ENCODE results near the gene SIAH1.
"Not testable (repeated sequence)": the region's sequence is repeated elsewhere in the genome, so short reads cannot be mapped to it uniquely, and the experiment has no call there.

Gene SIAH1

DNA sequence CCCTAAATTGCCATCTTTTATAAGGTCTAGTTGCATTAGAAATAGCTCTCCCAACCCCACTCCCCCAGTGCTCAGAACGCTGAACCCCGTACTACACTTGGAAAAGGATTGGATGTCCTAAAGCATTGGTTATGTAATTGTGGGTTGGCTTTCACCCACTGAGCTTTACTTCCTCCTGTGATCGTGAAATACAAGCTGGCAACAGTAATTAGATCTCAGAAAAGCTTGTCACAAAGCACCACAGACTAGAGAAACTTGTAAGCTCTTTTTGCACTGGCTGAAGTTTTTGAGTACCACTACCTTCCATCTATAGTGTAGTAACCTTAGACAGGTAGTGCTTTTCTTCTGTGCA lies 54.4 kb downstream of the SIAH1 start:
- no peak for DNase-seq

DNA sequence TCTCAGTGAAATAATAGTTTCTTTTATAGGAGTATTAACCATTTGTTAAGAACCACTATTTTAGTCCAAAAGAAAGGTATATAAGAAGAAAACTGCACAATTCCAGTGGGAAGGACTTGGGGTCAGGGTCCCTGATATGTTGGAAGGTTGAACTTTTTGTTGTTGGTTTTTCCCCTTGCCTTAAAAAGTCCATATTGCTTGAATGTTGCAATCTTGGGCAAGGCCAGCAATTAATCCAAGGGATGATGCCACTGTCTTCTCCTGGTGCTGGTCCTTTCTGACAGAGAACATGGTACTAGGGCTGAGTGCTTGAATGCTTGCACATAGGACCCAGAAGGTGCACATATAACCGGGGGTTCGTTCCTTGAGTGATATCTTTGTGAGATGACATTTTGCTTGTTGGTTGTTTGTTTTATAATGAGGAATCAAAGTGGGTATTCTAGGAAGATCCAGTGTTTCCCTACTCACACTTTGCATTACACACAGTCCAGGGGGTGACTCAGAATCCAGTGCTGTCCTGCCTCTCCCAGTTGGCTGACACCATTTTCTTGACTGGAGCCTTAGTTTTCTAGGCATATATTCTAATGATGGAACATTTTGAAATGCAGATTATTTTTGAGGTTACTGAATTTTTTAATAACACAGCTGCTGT lies 54.9 kb downstream of the SIAH1 start:
- DNase-seq: no peak

DNA sequence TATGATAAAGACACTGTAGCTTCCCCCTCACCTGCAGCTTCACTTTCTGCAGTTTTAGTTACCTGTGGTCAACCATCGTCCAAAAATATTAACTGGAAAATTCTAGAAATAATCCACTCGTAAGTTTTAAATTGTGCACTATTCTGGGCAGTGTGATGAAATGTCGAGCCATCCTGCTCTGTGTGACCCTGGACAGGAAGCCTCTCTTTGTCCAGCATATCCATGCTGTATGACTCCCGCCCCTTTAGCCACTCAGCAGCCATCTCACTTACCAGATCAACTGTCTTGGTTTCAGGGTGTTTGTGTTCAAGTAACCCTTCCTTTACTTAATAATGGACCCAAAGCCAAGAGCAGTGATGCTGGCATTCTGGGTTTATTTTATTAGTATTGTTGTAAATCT lies 56.1 kb downstream of the SIAH1 start:
- DNase-seq: no peak

DNA sequence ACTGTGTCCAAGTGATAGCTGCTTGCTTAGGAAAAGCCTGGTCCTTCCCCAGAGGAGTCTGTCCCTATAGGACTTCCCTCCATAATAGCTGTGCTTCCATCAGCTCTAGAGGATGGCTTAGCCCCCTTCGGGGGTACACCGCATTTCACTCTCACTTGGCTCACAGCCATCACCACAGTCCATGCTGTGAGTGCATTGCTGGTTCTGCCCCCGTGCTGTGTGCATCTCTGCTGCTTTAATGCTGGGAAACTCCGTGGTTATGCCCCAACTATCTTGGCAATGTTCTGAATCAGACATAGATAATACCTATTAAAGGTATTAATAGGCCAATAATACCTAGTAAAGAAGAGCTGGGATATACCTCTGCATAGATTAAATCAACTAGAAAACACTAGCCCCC lies 58.3 kb downstream of the SIAH1 start:
- no peak for DNase-seq

DNA sequence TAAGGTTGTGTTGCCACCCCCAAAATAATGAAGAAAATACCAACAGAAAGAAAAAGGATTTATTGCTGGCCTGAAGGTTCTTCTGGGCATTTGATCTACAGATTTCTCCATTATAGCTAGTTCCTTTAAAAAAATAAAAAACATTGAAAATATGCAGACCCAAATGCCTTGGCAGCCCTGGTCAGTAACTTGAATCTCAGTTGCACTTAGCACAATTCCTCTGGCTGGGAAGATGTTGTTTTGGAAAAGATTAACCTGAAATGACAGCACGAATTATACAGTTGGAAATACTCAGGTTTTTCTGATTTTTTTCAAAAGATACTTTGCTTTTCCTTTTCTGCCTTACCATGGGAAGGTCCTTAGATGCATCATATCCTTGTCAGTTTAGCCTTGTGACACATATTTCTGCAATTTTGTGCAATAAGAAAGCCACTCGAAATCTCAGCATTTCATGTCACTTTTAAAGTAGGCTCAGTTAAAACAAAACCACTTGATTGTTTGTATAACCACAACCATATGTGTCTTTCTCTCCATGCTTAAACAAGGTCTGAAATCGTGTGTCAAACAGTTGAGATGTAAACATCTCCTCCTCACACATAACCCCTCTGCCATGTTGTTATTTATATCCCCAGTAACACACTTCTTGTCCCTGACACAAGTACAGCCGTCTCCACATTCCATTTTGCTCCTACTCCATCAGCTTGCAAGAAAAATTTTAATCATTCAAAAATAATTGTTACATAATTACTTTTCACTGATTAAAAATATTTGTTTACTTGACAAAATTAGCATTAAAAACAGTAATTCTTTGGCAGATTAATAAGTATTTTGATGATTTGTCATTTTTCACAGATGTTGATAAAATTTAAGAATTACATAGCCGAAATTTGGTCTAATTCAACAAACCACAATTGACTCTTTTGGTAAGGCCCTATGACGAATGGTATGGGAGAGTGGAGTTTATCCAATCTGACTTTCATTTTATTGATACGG lies 61.1 kb downstream of the SIAH1 start:
- no peak for DNase-seq

DNA sequence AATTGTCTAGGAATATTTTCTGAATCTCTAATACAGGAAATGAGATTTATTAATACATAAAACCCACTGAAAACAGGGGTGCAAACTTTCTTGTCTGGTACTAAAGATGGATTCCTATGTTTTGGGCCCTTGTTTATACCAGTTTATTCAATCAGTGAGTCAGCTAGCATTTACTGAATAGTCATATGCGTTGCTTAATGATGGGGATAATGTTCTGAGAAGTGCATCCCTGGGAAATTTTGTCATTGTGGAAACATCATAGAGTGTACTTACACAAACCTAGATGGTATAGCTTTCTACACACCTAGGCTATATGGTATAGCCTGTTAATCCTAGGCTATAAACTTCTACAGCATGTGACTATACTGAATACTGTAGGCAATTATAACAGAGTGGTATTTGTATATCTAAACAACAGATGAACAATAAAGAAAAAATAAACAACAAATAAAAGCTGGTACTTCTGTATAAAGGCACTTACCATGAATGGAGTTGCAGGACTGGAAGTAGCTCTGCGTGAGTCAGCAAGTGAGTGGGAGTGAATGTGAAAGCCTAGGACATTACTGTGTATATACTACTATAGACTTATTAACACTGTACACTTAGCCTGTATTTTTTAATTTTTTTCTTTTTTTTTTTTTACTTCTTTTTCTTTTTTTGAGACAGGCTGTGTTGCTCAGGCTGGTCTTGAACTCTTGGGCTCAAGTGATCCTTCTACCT lies 63.7 kb downstream of the SIAH1 start:
- DNase-seq: no peak

DNA sequence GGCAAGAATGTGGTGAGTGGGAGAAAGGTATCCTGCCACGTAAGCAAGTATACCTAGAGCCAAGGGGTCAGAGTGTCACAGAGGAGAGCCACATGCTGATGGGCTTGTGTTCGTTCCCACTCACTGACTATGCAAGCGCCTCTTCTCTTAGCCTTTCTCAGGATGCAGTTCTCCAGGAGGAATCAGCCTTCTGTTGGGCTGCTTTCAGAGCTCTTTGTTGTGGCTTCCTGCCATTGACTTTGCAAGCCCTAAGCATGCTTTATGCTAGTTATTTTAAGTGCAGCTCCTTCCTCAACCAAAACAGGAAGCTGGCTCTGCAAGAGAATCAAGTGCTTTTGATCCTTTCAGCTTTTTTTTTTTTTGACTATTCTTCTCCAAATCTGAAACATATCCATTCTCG lies 66.6 kb downstream of the SIAH1 start:
- DNase-seq: no peak

DNA sequence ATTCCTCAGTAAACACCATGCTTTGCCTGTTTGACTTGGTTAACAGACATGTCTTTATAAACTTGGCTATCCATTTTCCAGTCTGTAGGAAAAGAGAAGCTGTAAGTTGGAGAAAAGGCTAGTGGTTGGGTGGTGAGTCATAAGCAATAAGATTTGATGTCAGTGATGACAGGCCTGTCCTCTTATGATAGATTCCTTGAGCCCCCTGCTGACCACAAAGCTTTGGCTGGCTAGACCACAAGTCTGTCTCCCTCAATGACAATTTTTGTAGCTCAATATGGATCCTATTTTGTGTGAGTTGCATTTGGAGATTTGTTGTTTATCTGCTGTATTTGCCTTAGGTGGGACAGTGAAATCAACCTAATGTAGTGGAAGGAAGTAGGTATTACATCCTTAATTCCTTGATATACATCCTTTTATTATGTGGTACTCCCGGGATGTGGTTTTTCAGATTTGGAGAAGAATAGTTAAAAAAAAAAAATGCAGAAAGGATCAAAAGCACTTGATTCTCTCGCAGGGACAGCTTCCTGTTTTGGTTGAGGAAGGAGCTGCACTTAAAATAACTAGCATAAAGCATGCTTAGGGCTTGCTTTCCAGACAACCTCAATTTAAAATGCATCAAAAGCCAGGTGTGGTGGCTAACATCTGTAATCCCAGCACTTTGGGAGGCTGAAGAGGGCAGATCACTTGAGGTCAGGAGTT lies 67.4 kb downstream of the SIAH1 start:
- DNase-seq: no peak

DNA sequence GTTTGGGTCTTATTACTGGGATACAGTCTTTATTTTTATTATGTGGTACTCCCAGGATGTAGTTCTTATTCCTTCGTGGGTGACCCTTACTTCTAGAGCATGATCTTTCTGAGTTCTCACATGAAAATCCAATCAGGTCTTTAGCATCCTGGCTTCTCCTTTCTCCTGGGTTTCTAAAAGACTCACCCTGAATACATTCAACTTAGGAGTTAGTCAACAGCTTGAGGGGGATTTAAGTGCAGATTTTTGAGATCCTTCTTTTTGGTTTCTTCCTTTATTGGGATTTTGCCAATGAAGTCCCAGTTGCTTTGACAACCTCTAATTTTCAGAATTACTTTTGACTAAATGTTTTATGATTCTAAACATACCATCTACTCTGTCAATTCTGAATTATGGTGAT lies 68.2 kb downstream of the SIAH1 start:
- DNase-seq: no peak

DNA sequence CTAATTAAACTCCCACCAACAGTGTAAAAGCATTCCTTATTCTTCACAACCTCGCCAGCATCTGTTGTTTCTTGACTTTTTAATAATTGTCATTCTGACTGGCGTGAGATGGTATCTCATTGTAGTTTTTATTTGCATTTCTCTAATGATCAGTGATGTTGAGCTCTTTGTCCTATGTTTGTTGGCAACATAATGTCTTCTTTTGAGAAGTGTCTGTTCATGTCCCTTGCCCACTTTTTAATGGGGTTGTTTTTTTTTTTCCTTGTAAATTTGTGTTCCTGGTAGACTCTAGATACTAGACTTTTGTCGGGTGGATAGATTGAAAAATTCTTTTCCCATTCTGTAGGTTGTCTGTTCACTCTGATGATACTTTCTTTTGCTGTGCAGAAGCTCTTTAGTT lies 71.3 kb downstream of the SIAH1 start:
- DNase-seq: not testable (repeated sequence)

DNA sequence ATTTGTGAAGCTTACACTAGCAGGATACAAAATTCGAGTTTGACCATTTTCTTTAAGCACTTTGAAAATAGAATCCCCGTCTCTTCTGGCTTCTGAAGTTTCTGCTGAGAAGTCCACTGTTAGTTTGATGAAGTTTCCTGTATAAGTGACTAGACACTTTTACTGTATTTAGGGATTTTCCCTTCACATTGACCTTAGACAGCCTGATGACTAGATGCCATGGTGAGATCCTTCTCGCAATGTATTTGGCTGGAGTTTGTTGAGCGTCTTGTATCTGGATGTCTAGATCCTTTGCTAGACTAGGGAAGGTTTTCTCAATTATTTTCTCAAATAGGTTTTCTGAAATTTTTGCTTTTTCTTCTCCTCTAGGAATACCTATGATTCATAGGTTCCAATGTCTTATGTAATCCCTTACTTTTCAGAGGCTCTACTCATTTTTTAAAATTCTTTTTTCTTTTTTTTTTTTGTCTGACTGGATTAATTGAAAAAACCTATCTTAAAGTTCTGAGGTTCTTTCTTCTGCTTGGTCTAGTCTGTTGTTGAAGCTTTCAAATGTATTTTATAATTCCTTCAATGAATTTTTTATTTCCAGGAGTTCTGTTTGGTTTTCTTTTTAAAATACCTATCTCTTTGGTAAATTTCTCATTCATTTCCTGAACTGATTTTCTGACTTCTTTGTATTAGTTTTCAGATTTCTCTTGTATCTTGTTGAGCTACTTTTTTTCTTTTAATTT lies 74.1 kb downstream of the SIAH1 start:
- no peak for DNase-seq

Data from effector CD8-positive, alpha-beta T cell (primary cell).